GM19372 (cell line): ENCODE data around the gene LY86.

Experiments
- ATAC-seq: cut with Tn5 transposase; IDR thresholded peaks from one replicate; pipeline ENCODE4 v1.9.1; 2021; ENCODE audit warnings: mild to moderate bottlenecking, low read depth, moderate library complexity; ENCODE audit not compliant: unreplicated experiment

Gene LY86

DNA sequence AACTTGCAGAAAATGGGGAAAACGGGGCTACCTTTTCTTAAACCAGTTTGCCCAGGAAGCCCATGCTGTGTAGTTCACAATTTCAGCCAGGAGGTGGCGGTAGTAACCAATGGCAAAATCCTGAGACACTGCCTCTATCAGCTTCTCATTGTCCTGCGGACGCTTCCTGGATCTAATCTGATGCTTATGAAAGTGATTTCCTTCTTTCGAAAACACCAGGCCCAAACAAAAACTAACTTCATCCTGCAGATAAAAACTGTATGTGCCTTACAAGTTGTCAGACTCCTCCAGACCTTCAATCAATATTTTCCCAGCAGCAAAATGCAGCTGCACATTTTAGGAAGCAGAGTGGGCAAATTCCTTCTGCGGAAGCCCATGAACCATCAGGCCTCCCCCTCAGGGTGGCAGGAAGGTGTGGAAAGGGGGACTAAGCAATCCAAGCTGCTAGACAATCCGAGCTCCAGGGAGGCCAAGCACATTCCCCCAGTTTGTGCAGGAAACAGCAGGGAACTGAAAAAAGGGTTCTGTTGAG lies 88.5 kb downstream of the LY86 start:
- no peak for ATAC-seq

DNA sequence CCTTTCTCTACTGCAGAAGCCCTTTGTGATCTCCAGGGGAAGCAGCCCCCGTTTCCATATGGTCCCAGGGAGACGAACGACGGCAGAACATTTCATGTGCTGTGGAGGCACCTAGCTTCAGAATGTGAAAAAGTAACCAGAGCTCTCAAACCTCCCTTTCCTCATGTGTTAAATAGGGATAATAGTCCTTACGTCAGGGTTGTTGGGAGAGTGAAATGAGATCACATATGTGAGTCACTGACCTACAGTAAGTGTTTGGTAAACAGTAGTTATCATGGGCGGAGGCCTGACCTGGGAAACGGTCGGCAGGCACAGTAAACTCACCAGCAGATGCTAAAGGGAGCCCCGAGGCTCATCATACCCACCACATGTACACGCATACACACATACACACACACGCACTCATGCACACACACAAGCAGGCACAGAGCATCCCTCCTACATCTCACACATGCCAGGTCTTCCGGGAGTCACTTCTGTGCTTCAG lies 89.7 kb downstream of the LY86 start:
- ATAC-seq = no peak

DNA sequence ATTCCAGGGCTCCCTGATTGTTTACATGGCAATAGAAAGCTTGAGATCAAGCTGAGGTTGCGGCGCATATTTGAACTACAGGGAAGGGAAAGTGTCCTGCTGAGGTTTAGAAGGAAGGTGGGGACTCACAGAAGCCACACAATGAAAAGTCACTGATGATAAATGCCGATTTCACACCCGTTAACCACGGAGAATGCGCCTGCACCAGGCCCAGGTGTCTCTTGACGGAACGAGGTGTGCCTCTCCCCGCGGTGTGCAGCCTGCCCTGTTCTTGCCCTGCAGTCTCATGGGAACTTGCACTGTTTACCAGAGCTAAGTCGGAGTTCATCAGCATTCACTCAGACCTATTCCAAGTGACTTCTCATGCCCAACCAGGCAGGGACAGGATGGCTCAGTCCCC lies 90.3 kb downstream of the LY86 start:
- ATAC-seq = no peak

DNA sequence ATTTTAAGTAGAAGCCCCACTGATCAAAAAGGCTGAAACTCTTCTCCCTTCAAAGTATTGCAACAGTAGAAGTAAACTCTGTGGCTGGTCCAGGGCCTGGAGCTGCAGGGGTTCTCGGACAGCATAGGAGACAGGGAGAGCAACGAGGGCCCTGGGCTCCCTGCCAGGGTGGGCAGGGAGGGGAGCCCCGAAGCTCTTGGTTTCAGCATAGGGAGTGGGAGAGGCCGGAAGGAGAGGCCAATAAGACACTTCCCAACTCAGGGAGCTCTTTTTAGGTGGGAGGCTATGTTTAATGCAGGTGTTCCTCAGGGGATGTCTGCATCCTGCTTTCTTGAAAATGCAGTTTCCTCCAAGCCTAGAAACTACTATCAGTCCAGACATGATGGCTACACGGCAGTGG lies 91.1 kb downstream of the LY86 start:
- no peak for ATAC-seq

DNA sequence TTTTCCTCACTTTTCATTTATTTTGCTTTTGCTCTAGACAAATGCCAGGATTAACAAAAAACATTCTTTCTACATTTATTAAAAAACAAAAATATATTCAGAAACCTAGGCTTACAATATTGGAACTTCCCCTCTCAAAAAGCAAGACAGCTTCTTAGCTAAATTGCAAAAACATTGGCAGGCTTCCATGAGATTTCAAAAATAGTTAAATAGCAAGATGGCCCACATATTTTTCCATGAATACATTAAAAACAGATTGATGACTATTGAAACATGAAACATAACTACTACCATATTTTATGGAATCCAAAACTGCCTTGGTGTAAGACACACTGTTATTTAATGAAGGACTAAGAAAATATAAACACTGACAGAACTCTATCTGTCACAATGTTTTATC lies 92.0 kb downstream of the LY86 start:
- no peak for ATAC-seq

- ATAC-seq = no peak
Observed at GRCh38 chr6:6681075-6681849, 92.7 kb downstream of the LY86 start.

DNA sequence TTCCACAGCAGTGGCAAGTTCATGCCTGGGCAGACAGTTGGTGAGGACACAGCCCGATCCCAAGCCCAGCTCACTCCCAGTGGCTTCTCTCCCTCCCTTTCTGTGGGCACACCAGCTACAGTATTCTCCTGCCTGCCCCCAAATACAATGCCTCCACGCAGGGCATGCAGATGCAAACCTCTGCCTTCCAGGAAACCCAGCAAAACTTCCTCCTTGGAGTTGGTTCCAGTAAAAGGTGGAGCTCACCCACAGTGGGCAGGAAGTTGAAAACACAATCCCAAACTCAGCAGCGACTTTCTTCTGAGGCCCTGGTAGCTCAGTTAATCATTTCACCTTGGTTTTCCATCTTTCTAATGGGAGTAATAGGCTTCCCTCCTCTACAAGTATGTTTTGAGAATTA lies 93.7 kb downstream of the LY86 start:
- no peak for ATAC-seq

DNA sequence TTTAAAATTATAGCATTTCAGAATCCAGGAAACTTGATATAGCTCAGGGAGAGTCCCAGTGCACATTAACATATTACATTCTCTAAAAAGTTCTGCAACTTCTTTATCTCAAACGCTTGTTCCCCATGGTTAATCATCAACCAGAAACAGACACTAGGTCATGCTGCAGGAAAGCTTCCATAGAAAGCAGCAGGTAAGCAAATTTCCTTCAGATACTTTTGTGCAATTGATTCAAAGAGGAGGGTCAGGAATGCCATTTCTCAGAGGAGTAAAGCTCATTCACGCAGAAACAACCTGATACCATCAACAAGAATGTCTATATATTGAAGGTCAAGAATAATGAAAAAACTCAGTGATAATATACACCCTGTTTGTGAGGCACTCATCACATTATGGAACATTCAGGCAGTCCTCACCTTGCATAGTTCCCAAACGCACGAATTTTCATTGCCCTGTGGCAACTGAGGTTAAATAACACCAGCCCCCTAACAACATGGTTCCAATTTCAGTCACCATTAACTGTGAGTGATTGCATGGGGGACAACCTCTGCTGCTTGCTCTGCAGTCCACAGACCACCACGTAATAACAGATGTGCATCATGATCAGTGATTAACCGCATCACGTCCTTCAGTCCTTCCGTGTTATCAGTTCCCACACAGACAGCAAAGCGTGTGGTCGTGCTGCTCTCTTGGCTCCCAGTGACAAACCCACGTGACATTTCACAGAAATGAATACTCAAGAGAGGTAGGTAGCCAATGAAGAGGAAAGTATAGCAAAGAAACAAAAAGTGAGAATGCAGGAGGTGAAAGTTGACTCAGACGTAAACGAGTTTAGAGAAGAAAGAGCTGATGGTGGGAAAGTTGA lies 95.7 kb downstream of the LY86 start:
- ATAC-seq = peak; percentile 81

- ATAC-seq = no peak
Observed at GRCh38 chr6:6685249-6686040, 96.9 kb downstream of the LY86 start.

DNA sequence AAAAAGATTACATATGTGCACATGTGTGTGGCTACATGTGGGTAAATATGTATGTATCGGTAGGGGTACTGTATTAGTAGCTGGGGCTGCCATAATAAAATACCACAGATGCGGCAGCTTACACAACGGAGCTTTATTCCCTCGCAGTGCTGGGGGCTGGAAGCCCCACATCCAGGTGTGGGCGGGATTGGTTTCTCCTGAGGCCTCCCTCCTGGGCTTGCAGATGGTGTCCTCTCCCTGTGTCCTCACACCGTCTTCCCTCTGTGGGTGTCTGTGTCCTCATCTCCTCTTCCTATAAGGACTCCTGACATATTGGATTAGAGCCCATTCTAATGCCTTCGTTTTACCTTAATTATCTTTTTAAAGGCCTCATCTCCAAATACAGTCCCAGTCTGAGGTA lies 97.7 kb downstream of the LY86 start:
- no peak for ATAC-seq

- ATAC-seq = no peak
Observed at GRCh38 chr6:6686748-6687601, 98.5 kb downstream of the LY86 start.

- ATAC-seq = no peak
Observed at GRCh38 chr6:6688283-6688682, 99.8 kb downstream of the LY86 start.

GRCh38 chr6:6688951-6689350 lies 100.4 kb downstream of the LY86 start:
- no peak for ATAC-seq

- ATAC-seq = no peak
Observed at GRCh38 chr6:6689400-6690143, 101.1 kb downstream of the LY86 start.

DNA sequence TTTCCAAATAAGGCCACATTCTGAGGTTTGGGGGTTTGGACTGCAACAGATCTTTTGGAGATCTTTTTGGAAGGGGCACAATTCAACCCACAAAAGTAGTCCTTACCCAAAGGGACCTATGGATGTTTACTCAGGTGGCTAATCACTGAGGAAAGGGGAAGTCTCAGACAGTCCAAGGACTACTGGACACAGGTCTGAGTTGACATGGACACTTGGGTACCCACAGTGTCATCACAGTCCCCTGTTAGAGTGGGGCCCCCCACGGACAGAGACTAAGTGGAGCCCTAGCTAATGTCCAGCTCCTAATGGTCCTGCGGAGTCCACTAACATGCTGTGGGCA lies 101.6 kb downstream of the LY86 start:
- no peak for ATAC-seq

GRCh38 chr6:6694368-6694780 lies 105.9 kb downstream of the LY86 start:
- no peak for ATAC-seq

GRCh38 chr6:6694825-6695624 lies 106.5 kb downstream of the LY86 start:
- no peak for ATAC-seq

- no peak for ATAC-seq
Observed at GRCh38 chr6:6695625-6696276, 107.2 kb downstream of the LY86 start.
